ENCODE measurements around the gene DYDC1.
"Not testable (repeated sequence)": the region's sequence is repeated elsewhere in the genome, so short reads cannot be mapped to it uniquely, and the experiment has no call there.

DYDC1 gene

DNA sequence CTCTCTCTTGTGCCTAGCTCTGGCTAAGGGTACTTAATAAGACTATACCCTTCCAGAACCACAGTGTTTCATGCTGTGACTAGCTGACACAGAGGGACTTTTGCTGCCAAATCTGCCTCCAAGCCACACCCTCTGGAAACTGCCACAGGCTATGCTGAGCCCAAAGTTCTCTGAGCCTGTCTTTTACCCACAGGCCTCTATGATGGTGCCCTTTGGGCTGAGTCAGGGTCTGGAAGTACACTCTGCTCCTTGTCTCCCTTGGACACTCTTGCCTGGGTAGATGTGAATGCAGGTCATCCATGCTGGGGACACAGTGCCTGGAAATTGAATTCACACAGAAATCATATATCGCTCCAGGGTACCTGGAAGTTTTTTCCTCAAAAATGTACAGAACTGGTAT is 22.6 kb downstream of the DYDC1 start:
- DNase-seq, result no peak

DNA sequence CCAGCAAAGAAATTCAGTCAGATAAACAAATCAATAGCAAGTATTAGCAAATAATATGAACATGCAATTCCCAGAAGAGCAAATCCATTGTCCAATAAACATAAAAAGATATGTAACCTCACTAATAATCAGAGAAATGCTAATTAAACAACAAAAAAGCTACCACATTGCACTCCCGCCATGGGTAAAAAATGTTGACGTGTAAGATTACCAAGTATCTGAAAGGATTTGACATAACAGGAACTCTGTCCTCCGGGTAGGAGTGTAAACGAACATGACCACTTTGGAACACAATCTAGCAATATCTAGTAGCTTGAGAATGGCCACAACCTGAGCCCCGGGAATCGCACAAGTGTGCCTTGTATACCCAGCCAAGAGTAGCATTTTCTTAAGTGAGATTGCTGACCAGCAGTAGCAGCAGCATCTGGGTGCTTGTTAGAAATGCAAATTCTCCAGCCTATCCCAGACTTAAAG is 31.6 kb downstream of the DYDC1 start:
- DNase-seq, result no peak

DNA sequence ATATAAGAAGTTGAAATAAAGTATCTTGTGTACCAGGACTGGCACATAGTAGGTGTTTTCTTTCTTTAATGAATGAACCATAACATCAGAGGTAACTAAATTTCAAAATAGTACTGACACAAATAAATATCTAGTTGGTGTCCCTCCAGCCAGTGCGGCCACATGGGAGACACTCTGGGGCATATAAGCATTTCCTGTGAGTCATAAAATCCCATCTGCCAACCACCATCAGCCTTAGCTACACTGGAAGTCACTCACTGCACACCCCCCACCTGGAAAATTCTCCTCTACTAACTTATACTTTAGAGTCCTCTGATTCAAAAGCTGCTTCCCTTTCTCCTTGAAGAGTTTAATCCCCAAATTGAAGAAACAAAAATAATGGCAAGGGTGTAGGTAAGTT is 32.5 kb downstream of the DYDC1 start:
- DNase-seq, result no peak

DNA sequence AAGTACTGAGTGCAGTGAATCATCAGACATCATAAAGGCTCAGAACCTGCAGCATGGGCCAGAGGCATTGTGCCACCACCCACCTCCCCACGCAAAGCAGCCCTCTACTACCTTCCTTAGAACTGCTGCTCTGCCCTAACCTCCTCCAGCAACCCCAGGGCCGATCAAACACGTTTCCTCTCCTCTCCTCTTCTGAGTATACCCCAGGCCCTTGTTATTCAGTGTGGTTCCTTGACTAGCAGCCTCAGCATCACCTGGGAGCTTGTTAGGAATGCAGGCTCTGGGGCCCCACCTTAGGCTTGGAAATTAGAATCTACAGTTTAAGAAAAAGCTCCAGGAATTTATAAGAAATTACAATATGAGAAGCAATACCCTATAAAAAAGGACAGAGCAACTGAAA is 33.2 kb downstream of the DYDC1 start:
- no peak for DNase-seq

DNA sequence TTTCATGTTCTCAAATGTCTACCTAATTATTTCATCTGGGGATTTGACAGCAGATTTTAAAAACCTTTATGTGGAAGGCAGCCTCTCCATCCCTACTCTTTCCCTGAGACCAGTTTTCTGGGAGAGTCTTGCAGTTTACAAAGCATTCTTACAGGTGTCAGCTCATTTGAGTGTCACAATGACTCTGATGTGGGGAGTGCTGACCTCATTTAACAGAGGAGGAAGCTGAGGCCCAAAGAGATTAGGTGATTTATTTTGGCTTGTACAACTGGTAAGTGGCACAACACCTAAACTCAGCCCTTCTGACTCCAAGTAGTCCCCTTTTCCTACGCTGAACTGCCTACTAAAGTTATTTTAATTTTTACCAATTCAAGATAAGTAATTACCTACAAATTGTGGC is 33.8 kb downstream of the DYDC1 start:
- DNase-seq, result no peak

DNA sequence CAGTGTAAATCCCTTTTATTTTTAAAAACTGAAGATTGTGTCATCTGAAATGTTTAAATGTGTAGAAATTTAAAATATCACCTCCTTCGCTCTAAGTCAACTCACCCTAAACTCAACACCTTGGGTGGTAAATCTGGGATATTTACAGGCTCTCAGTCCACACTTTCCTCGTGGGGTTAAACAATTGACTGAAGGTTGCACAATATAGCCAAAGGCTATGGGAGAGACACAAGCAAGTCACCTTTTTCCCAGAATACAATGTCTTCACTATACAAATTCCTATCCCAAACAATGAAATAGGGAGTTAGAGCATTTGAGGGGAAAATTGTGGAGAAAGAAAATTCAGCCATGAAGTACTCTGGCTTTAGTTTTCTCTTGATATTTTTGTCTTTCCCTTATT is 34.4 kb downstream of the DYDC1 start:
- DNase-seq, result no peak

DNA sequence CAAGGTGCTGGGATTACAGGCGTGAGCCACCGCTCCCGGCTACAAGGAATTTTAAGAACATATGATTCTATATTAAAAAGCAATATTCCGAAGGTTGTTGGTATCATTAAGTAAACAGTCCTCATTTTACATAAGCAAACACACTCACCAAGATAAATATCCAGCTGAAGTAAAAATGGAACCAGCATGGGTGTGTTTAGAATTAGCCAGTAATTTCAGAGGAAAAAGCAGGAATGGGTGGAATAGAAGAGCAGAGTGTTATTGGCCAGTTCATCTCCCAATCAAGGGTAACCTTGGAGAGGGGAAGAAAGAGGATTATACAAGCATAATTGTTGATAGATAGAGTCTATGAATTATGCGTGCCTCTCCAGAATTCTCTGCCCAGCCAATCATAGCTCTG is 35.4 kb downstream of the DYDC1 start:
- DNase-seq, result no peak

DNA sequence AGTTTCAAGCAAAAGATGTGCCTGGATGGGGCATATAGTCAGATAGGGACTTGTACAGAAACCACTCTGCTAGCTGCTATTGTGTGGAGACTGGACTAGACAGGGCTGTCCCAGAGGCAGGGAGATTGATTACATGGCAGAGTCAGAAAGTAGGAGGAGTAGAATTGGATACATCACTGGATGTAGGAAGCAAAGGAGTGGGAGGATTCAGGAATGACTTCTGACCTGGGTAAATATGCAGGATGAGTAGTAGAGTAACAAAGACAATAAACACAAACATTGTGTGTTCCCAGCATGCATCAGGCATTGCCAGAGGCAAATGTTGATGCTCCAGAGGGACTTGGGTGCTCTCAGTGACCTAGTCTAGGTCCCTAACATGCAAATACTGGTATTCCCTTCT is 36.2 kb downstream of the DYDC1 start:
- no peak for DNase-seq

DNA sequence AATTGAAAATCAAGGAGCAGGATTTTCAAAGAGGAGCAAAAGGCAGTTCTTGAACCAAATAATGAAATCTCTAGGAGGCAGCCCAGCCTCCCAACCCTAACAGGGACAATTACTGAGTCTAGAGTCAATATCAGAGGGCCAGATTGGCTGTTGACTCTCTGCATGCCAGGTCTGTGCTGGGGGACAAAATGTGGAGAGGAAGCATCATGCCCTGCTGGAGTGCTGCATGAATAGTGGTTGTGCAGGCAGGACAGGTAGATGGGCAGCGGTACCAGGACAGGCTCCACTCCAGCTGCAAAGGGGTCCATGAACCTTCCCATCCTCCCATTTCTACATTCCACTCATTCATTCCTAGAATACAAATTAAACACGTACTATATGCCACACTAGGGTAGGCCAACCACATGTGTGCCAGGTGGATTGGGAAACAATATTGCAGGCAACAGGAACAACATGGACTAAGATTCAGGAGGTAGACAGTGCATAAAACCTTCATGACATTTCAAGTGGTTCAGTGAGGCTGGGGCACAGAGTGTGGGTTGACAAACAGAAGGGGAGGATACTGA is 36.7 kb downstream of the DYDC1 start:
- no peak for DNase-seq

DNA sequence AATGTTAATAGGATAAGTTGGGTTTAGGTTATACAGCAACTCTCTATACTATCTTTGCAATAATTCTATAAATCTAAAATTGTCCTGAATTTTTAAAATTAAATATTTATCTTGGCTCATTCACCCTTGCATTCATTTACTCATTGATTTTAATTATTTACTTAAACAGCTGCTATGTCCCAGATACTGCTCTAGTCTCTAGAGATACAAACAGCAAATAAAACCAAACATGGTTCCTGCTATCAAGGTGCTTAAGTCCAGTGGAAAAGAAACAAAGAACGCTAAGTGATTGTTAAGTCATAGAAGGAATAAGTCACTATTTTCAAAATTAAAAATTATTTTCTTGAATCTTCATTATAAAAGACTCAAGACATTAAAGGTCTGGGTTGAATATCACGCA is 37.2 kb downstream of the DYDC1 start:
- DNase-seq, result no peak

DNA sequence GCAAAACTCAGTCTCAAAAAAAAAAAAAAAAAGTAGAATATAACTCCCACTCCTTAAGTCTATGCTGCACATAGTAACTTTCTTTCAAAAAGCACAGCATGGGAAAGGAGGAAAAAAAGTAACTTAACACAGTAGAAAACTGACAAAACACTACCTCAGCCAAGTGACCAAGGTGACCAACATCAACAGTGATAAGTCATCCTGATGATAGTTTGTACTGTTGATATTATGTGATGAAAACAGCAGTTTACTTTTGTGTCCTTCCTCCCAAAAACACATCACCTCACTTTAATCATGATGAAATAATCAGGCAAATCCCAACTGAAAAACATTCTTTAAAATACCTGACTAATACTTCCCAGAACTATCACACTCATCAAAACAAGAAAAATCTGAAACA is 37.8 kb downstream of the DYDC1 start:
- no peak for DNase-seq

DNA sequence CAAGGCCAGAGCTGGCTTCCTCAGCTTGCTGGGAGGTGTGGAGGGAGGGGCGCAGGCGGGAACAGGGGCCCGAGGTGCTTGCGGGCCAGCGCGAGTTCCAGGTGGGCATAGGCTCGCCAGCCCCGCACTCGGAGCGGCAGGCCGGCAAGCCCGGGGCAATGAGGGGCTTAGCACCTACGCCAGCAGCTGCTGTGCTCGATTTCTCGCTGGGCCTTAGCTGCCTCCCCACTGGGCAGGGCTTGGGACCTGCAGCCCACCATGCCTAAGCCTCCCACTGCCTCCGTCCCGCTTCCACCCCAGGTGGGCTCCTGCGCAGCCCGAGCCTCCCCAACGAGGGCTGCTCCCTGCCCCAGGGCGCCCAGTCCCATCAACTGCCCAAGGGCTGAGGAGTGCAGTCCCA is 41.2 kb downstream of the DYDC1 start:
- DNase-seq, result no peak

DNA sequence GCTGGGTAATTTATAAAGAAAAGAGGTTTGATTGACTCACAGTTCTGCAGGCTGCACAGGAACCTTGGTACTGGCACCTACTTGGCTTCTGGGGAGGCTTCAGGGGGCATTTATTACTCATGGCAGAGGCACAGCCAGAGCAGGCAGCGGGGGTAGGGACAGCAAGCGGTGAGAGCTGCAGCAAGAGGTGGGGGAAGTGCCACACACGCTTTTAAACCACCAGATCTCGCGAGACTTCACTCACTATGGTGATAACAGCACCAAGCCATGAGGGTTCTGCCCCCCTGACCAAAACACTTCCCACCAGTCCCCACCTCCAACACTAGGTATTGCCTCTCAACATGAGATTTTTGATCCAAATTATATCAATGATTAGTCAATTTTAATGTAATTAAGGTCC is 43.0 kb downstream of the DYDC1 start:
- no peak for DNase-seq

DNA sequence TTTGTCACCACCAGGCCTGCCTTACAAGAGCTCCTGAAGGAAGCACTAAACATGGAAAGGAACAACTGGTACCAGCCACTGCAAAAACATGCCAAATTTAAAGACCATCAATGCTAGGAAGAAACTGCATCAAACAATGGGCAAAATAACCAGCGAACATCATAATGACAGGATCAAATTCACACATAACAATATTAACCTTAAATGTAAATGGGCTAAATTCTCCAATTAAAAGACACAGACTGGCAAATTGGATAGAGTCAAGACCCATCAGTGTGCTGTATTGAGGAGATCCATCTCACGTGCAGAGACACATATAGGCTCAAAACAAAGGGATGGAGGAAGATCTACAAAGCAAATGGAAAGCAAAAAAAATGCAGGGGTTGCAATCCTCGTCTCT is 50.6 kb downstream of the DYDC1 start:
- not testable (repeated sequence) for DNase-seq

DNA sequence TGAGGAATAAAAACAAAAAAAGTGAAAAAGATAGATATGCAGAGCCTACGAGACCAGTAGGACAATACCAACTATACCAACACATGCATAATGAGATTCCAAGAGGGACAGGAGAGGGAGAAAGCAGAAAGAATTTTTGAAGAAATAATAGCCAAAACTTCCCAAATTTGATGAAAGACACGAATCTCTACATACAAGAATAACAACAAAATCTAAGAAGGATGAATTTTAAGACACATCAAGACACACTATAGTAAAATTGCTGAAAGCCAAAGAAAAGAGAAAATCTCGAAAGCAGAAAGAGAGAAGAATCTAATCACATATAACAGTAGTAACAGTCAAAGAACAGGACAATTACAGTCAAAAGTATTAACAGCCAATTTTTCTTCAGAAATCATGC is 59.6 kb downstream of the DYDC1 start:
- no peak for DNase-seq

DNA sequence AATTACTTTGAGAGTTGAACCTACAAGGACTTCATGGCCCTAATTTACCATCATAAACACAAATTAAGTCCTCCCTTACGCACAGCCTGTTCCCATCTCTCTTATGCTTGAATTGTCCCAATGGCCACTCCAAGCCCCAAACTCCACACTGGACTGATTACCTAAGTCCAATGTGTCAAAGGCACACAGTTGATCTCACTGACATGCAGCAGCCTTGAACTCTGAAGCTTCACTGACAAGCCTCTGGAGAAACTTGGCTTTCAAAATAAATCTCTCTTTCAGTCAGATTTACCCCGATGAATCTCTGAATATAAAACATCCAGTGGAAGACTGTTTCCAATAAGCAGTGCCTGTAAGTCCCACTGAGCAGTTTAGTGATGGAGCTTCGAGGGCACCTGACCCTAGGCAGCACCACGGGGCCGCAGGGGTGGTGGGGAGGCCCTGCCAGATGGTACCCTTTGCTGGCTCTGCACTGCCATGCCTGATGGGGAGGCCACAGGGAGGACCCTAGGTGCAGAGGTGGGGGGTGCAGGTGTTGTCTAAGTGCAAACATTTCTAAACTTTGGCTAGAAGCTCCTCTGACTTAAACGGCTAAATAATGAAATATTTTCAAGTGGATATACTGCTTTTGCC is 63.8 kb downstream of the DYDC1 start:
- no peak for DNase-seq

DNA sequence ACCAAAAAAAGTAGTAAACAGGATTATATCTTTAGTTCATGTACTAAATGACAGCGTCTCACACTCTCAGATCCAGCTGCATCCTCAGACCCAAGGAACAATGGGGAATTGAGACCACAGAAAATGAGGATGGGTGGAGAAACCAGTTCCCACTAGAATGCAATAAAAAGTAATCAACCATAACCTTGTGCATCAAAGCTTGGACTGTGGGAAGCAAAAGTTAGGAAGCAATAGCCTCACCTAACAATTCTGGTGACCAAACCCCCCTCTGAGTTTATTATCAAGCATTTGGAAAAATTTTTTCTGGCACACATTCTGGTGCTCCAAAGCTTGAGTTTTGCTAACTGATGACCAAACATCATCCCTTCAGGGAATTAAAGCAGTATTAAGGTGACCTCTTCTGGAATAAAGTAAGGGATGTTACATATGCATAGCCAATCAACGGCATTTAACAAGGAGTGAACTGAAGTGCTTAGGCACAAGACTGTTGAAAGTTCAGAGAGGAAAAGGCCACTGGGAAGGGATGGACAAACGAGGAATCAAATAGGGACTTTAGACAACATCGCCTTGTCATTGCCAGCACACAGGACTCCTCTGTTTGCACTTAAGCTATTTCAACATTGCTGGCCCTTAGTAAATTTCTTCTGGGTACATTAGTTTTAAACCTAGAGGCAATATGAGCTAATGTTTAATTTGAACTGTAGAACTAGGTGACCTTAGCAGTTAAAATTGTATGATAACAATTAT is 65.9 kb downstream of the DYDC1 start:
- no peak for DNase-seq

DNA sequence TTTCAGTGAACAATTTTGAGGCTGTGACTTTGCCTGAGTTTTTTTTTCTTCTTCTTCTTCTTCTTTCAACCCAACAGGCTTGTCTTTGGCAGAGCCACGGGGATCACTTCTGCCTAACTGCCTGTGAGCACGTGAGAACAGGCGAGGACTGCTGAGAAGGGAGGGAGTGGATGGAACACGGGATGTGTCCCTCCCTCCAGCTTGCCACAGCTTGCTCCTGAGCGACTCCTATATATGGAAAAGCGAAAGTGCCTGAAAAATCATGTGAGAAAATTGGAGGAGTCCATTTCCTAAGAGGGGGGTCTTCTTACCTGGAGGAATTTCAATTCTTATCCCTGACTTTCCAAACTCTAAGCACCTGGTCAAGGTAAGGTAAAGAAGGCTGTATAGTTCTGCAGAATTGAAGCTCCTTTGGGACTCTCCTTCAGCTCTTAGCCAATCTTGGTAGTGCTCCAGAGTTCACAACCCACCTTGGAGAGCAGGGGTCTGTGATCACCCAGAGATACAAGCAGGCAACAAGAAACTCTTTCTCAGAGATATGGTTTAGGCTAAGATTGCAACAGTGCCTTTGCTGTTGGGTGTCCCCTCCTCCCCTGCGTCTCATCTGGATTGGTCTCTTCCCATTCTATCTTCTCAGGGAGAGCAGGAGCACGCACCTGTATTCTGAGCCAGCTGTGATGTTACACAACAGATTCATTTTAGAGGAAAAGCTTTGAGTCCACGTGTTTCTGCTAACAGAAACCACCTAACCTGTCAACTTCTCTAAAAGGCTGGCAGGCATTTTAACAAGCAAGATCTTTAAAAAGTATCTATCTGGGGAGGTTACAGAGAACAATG is 66.9 kb downstream of the DYDC1 start, which contains the start of gene MAT1A:
Gene MAT1A, minus strand, starts transcription at position 208 of the 837 bp plus-strand sequence. CDS start 235 bp downstream, outside the sequence.
- no peak for DNase-seq

DNA sequence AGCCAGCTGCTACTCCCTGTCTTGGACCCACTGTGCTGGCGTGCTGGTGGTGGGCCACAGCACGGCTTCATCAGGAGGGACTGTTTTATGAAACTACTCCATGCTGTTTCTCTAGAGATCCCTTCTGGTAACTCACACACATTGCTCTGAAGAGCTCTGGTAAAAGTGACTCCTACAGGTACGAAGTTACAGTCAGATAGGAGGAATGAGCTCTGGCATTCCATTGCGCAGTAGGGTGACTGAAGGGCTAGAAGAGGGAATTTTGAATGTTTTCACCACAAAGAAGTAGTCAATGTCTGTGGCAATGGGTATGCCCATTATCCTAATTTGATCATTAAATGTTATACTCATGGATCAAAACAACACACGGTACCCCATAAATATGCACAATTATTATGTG is 67.7 kb downstream of the DYDC1 start:
- no peak for DNase-seq

All from NCI-H1436 (cell line).